ENCODE data around the gene STK32A. TPM values are rescaled to one million over a fixed set of nuclear protein-coding genes. Genes with fewer than 3 reads are reported as not detected.
A peak's percentile ranks its signal among the peaks of the same experiment; 100 is the strongest.

STK32A gene
- total RNA-seq, 1 experiment from 2014 or later: 0.57 TPM

GRCh38 chr5:147248561-147248960 is 13.7 kb downstream of the STK32A start:
- no peak for DNase-seq (ENCODE audit: low spot score)

GRCh38 chr5:147259837-147260236 is 25.0 kb downstream of the STK32A start:
- no peak for DNase-seq (ENCODE audit: low spot score)

- no peak for DNase-seq (ENCODE audit: low spot score)
These were observed 32.4 kb downstream of the STK32A start for GRCh38 chr5:147267082-147267832.

- DNase-seq (ENCODE audit: low spot score): no peak
These were observed 41.7 kb downstream of the STK32A start for GRCh38 chr5:147276497-147276896.

- no peak for DNase-seq (ENCODE audit: low spot score)
These were observed 51.5 kb downstream of the STK32A start for GRCh38 chr5:147286296-147286695.

GRCh38 chr5:147287110-147287509 is 52.3 kb downstream of the STK32A start:
- no peak for DNase-seq (ENCODE audit: low spot score)

GRCh38 chr5:147290261-147290660 is 55.4 kb downstream of the STK32A start:
- DNase-seq (ENCODE audit: low spot score): no peak

- DNase-seq (ENCODE audit: low spot score): peak; percentile 33
These were observed 68.4 kb downstream of the STK32A start for GRCh38 chr5:147303251-147303650.

GRCh38 chr5:147303976-147304375 is 69.2 kb downstream of the STK32A start:
- DNase-seq (ENCODE audit: low spot score): peak; percentile 98

- DNase-seq (ENCODE audit: low spot score): no peak
These were observed 70.3 kb downstream of the STK32A start for GRCh38 chr5:147305147-147305546.

GRCh38 chr5:147306351-147306750 is 71.5 kb downstream of the STK32A start:
- DNase-seq (ENCODE audit: low spot score): no peak

GRCh38 chr5:147307170-147307569 is 72.3 kb downstream of the STK32A start:
- no peak for DNase-seq (ENCODE audit: low spot score)

GRCh38 chr5:147309621-147310020 is 74.8 kb downstream of the STK32A start:
- DNase-seq (ENCODE audit: low spot score): peak; percentile 35

- peak; percentile 96 for DNase-seq (ENCODE audit: low spot score)
These were observed 75.4 kb downstream of the STK32A start for GRCh38 chr5:147310059-147310704.

GRCh38 chr5:147317978-147318684 is 83.3 kb downstream of the STK32A start:
- DNase-seq (ENCODE audit: low spot score): no peak

GRCh38 chr5:147321569-147321968 is 86.7 kb downstream of the STK32A start:
- no peak for DNase-seq (ENCODE audit: low spot score)

- DNase-seq (ENCODE audit: low spot score): no peak
These were observed 92.6 kb downstream of the STK32A start for GRCh38 chr5:147327421-147327820.

- DNase-seq (ENCODE audit: low spot score): no peak
These were observed 93.1 kb downstream of the STK32A start for GRCh38 chr5:147327905-147328304.

- DNase-seq (ENCODE audit: low spot score): no peak
These were observed 97.8 kb downstream of the STK32A start for GRCh38 chr5:147332658-147333057.

- no peak for DNase-seq (ENCODE audit: low spot score)
These were observed 102.0 kb downstream of the STK32A start for GRCh38 chr5:147336876-147337275.

GRCh38 chr5:147339313-147339712 is 104.5 kb downstream of the STK32A start:
- DNase-seq (ENCODE audit: low spot score): no peak

GRCh38 chr5:147340941-147341340 is 106.1 kb downstream of the STK32A start:
- no peak for DNase-seq (ENCODE audit: low spot score)

GRCh38 chr5:147341345-147341744 is 106.5 kb downstream of the STK32A start:
- no peak for DNase-seq (ENCODE audit: low spot score)

All from A172 (cell line).